H1 (cell line): ENCODE data around the gene NEMF. TPM values are rescaled to one million over a fixed set of nuclear protein-coding genes. Genes with fewer than 3 reads are reported as not detected.
A peak's percentile ranks its signal among the peaks of the same experiment; 100 is the strongest.

Experiments
- CTCF ChIA-PET: fragments of 300-600 bp; sonication (Branson Sonifier 250); formaldehyde crosslinking; loops from one replicate; lab custom pipeline; 2021; ENCODE audit not compliant: partially characterized antibody; lab: Charles Lee
- POLR2A ChIA-PET: fragments of 300-600 bp; sonication (Branson Sonifier 250); formaldehyde crosslinking; loops from one replicate; lab custom pipeline; 2021; ENCODE audit warnings: inconsistent platforms; ENCODE audit not compliant: partially characterized antibody; lab: Charles Lee
- DNase-seq, 2 experiments: peaks; one replicate each; pipeline versions ENCODE4 v3.0.0 to v3.0.0-alpha.2; 2010 to 2022; ENCODE audit warnings: low spot score in 2 of 2, low read depth in 1 of 2, mixed read lengths in 1 of 2
- FAIRE-seq: peaks from 2 replicates; lab custom pipeline; 2011; peaks lifted over from hg19 to GRCh38; lab: Jason Lieb, UNC
- H2AFZ ChIP-seq: 2 replicates; pipeline ENCODE4 v1.8.1; 2012; ENCODE audit warnings: low read length, inconsistent platforms
- H2AK5ac ChIP-seq: 2 replicates; pipeline ENCODE4 v1.6.1; 2013; ENCODE audit warnings: low read depth, low read length
- H2BK120ac ChIP-seq: replicated peaks from 2 replicates; pipeline ENCODE3; 2013; ENCODE audit warnings: low read depth, low read length, inconsistent platforms
- H2BK12ac ChIP-seq: 2 replicates; pipeline ENCODE4 v1.6.1; 2013; ENCODE audit warnings: low read depth, low read length
- H2BK15ac ChIP-seq: 2 replicates; pipeline ENCODE4 v1.6.1; 2013; ENCODE audit warnings: low read length
- H2BK20ac ChIP-seq: 2 replicates; pipeline ENCODE4 v1.6.1; 2013; ENCODE audit warnings: low read length
- H2BK5ac ChIP-seq: 2 replicates; pipeline ENCODE4 v1.6.1; 2013; ENCODE audit warnings: low read depth, low read length
- H3K14ac ChIP-seq: 2 replicates; pipeline ENCODE4 v1.6.1; 2013; ENCODE audit warnings: inconsistent platforms; ENCODE audit not compliant: insufficient read length
- H3K18ac ChIP-seq: 2 replicates; pipeline ENCODE4 v1.6.1; 2013; ENCODE audit warnings: low read length; ENCODE audit errors: extremely low read depth
- H3K23ac ChIP-seq: 2 replicates; pipeline ENCODE4 v1.6.1; 2013; ENCODE audit warnings: inconsistent platforms; ENCODE audit not compliant: insufficient read length
- H3K23me2 ChIP-seq: 2 replicates; pipeline ENCODE4 v1.6.1; 2013; ENCODE audit warnings: low read depth, low read length
- H3K27ac ChIP-seq: 2 replicates; pipeline ENCODE4 v1.6.1; 2011; ENCODE audit warnings: low read depth, low read length, inconsistent platforms
- H3K27me3 ChIP-seq, 4 experiments: replicated peaks in 1 of 4; 1 replicate in 1 of 4; 2 replicates in 3 of 4; pipeline versions ENCODE4 v1.6.1 to v1.8.1; 2011 to 2013; ENCODE audit warnings: low read length in 3 of 4, mild to moderate bottlenecking in 3 of 4, inconsistent platforms in 2 of 4, mixed read lengths in 2 of 4, moderate library complexity in 1 of 4; ENCODE audit not compliant: control insufficient read depth in 3 of 4, insufficient read depth in 3 of 4; ENCODE audit errors: extremely low read depth in 1 of 4
- H3K36me3 ChIP-seq, 4 experiments: 2 replicates each; pipeline versions ENCODE4 v1.6.1 to v1.8.1; 2011 to 2013; ENCODE audit warnings: mild to moderate bottlenecking in 4 of 4, low read length in 3 of 4, moderate library complexity in 2 of 4, control low read depth in 1 of 4, inconsistent platforms in 1 of 4; ENCODE audit not compliant: insufficient read depth in 4 of 4, control insufficient read depth in 2 of 4
- H3K4ac ChIP-seq: replicated peaks from 2 replicates; pipeline ENCODE3; 2013; ENCODE audit warnings: low read length, low read depth, mixed read lengths, inconsistent platforms; ENCODE audit not compliant: insufficient read length
- H3K4me1 ChIP-seq, 4 experiments: replicated peaks in 1 of 4; 1 replicate in 1 of 4; 2 replicates in 3 of 4; pipeline versions ENCODE4 v1.6.1 to v1.8.1; 2011 to 2013; ENCODE audit warnings: low read length in 3 of 4, inconsistent platforms in 2 of 4, mixed read lengths in 1 of 4; ENCODE audit not compliant: insufficient read depth in 4 of 4, control insufficient read depth in 3 of 4
- H3K4me2 ChIP-seq, 2 experiments: 2 replicates each; pipeline versions ENCODE4 v1.6.1 to v1.8.1; 2011 to 2013; ENCODE audit warnings: low read depth in 2 of 2, low read length in 2 of 2, control low read depth in 1 of 2, inconsistent platforms in 1 of 2, mild to moderate bottlenecking in 1 of 2; ENCODE audit not compliant: insufficient read depth in 1 of 2
- H3K4me3 ChIP-seq, 4 experiments: fragments of 200-600, 300-600 bp in 1 of 4; sonication (generic), shearing (Covaris generic), sonication (Bioruptor Twin) in 1 of 4; 2 replicates each; pipeline versions ENCODE4 v1.5.1 to v1.8.1; 2011 to 2016; ENCODE audit warnings: low read length in 4 of 4, low read depth in 3 of 4, control low read depth in 2 of 4, inconsistent platforms in 2 of 4, mild to moderate bottlenecking in 2 of 4, mixed read lengths in 1 of 4, moderate library complexity in 1 of 4; ENCODE audit not compliant: insufficient read depth in 2 of 4; ENCODE audit errors: extremely low read depth in 1 of 4
- H3K56ac ChIP-seq: replicated peaks from 2 replicates; pipeline ENCODE3; 2013; ENCODE audit warnings: low read depth, mild to moderate bottlenecking, mixed read lengths, low read length, inconsistent platforms; ENCODE audit not compliant: insufficient read length
- H3K79me1 ChIP-seq: 2 replicates; pipeline ENCODE4 v1.6.1; 2013; ENCODE audit warnings: low read depth, low read length, control low read depth
- H3K79me2 ChIP-seq, 2 experiments: 2 replicates each; pipeline versions ENCODE4 v1.6.1 to v1.8.1; 2012 to 2013; ENCODE audit warnings: low read length in 2 of 2, mild to moderate bottlenecking in 2 of 2, inconsistent platforms in 1 of 2; ENCODE audit not compliant: insufficient read depth in 2 of 2, control insufficient read depth in 1 of 2
- H3K9ac ChIP-seq, 4 experiments: replicated peaks in 1 of 4; 1 replicate in 1 of 4; 2 replicates in 3 of 4; pipeline versions ENCODE4 v1.6.1 to v1.8.1; 2011 to 2013; ENCODE audit warnings: low read depth in 3 of 4, low read length in 3 of 4, control low read depth in 2 of 4, mild to moderate bottlenecking in 2 of 4, moderate library complexity in 2 of 4, inconsistent platforms in 1 of 4; ENCODE audit errors: extremely low read depth in 1 of 4
- H3K9me3 ChIP-seq, 2 experiments: 2 replicates each; pipeline versions ENCODE4 v1.6.1 to v1.8.1; 2012 to 2013; ENCODE audit warnings: mild to moderate bottlenecking in 2 of 2, moderate library complexity in 2 of 2, control low read depth in 1 of 2, inconsistent platforms in 1 of 2, low read depth in 1 of 2, low read length in 1 of 2, mixed read lengths in 1 of 2; ENCODE audit not compliant: insufficient read depth in 2 of 2
- H4K20me1 ChIP-seq, 2 experiments: replicated peaks in 1 of 2; 2 replicates each; pipeline versions ENCODE3 to v1.8.1; 2011 to 2013; ENCODE audit warnings: inconsistent platforms in 2 of 2, low read length in 2 of 2, mild to moderate bottlenecking in 1 of 2; ENCODE audit not compliant: insufficient read depth in 2 of 2, control insufficient read depth in 1 of 2
- H4K5ac ChIP-seq: 2 replicates; pipeline ENCODE4 v1.6.1; 2013; ENCODE audit warnings: low read length, low read depth, mixed read lengths, inconsistent platforms; ENCODE audit not compliant: insufficient read length
- H4K8ac ChIP-seq: 2 replicates; pipeline ENCODE4 v1.8.0; 2013; ENCODE audit warnings: mild to moderate bottlenecking, moderate library complexity, low read length, inconsistent platforms; ENCODE audit not compliant: insufficient read depth; ENCODE audit errors: extremely low read depth
- H4K91ac ChIP-seq: replicated peaks from 2 replicates; pipeline ENCODE3; 2013; ENCODE audit warnings: low read length, mixed read lengths, inconsistent platforms; ENCODE audit not compliant: insufficient read length
- EP300 ChIP-seq, 2 experiments: IDR thresholded peaks; 1 replicate in 1 of 2; 2 replicates in 1 of 2; pipeline ENCODE4 v1.6.1; 2011 to 2012; ENCODE audit warnings: low read depth in 2 of 2, low read length in 2 of 2, mild to moderate bottlenecking in 2 of 2, borderline replicate concordance in 1 of 2, inconsistent platforms in 1 of 2, moderate library complexity in 1 of 2
- HDAC2 ChIP-seq, 2 experiments: fragments of 300-600 bp in 1 of 2; sonication (generic) in 1 of 2; IDR thresholded peaks; 2 replicates each; pipeline ENCODE4 v1.6.1; 2011 to 2012; ENCODE audit warnings: low read depth in 2 of 2, low read length in 2 of 2, mild to moderate bottlenecking in 2 of 2, moderate library complexity in 2 of 2, borderline replicate concordance in 1 of 2, inconsistent platforms in 1 of 2
- WGBS, 2 experiments: shearing (Covaris generic) in 1 of 2; methylation state at CpG; one replicate each; pipeline versions ENCODE4 v1.1.6 to v1.1.7; 2013 to 2015; ENCODE audit warnings: low lambda C conversion rate in 2 of 2, mixed read lengths in 2 of 2, inconsistent platforms in 1 of 2, low coverage in 1 of 2, missing lambda C conversion rate in 1 of 2; ENCODE audit not compliant: insufficient replicate concordance in 2 of 2, insufficient coverage in 1 of 2, insufficient read length in 1 of 2; ENCODE audit errors: extremely low coverage in 1 of 2, missing lambda C conversion rate in 1 of 2; 5-methylcytosine and 5-hydroxymethylcytosine counted together
- polyA plus RNA-seq, 7 experiments: library from polyadenylated mRNA; depleted of rRNA in 3 of 7; stranded (reverse) in 5 of 7; unstranded in 2 of 7; fragments of >200 nt in 5 of 7; fragments of 200-250 nt in 2 of 7; gene quantifications; 1 replicate in 5 of 7; 2 replicates in 1 of 7; 4 replicates in 1 of 7; pipeline versions ENCODE4 v1.2.1 to v1.2.3, GENCODE V29; 2011 to 2013; ENCODE audit warnings: missing spikeins in 2 of 7, mixed read lengths in 2 of 7
- total RNA-seq: library from RNA; stranded (reverse); fragmentation: NEBNext Ultra II Directional; extraction: Animal tissue kit (Norgen Biotek cat#: 25700); gene quantifications from 2 replicates; pipeline ENCODE4 v1.2.1, GENCODE V29; 2021

NEMF gene
- total and polyA plus RNA-seq, 2 of the 8 experiments (the other 6 are each of a cell fraction or from before 2014, with no cell fraction given) = 8.3 to 45.5 TPM

- Histone ChIP-seq H4K20me1 (no peaks in the 10 kb centered on the region), H3K79me2 (no peaks in the 10 kb centered on the region), H3K14ac (no peak overlapping the region), H2BK120ac (no peak overlapping the region), H3K56ac (no peak overlapping the region), H4K5ac (no peak overlapping the region), H2BK15ac (no peak overlapping the region), H2BK5ac (no peak overlapping the region), H3K36me3 (no peaks in the 10 kb centered on the region), H3K18ac (no peak overlapping the region), H3K4ac (no peak overlapping the region), H3K4me2 (no peak overlapping the region), H4K8ac (no peak overlapping the region), H3K23ac (no peak overlapping the region), H3K23me2 (no peaks in the 10 kb centered on the region), H3K27ac (no peak overlapping the region), H3K27me3 (no peaks in the 10 kb centered on the region), H3K4me3 (no peak overlapping the region), H2BK12ac (peak overlapping the region; percentile 18; the same call in 1 of the 2 replicates), H2AFZ (no peak overlapping the region), H3K79me1 (no peaks in the 10 kb centered on the region), H2BK20ac (no peak overlapping the region)
- DNase-seq (peak in 1 of 2 experiments; percentile 37), FAIRE-seq (no peak)
- POLR2A ChIA-PET = interaction anchor here (0.6 to 3.8 kb wide), 4 partner anchors 11 to 20 kb away, joined by 3 to 14 read pairs (median 7); partner anchors contain the start of gene ARF6
- WGBS, 2 experiments = 96% methylated on average over 4 of the region's 4 CpGs; no CpG with 5 or more reads in 1 of the 2 experiments
- CTCF ChIA-PET = interaction anchor here (0.8 to 5.4 kb wide), 7 partner anchors 10 to 232 kb away, joined by 3 to 41 read pairs (median 6); no protein-coding TSS in a partner anchor
- TF ChIP-seq HDAC2 (IDR thresholded peaks at IDR 0.05; ENCODE audit: borderline replicate concordance in 1 of 2, low read depth in 2 of 2, low read length in 2 of 2) (no peak), EP300 (IDR thresholded peaks at IDR 0.05; ENCODE audit: borderline replicate concordance in 1 of 2, low read depth in 2 of 2, low read length in 2 of 2) (no peak)
- TF ChIP-seq, all 59 proteins: peak for 0
- Histone ChIP-seq H3K4me1 (peaks cover 2 to 9% (median 7%) of the 10 kb centered on the region in 4 experiments; a peak in 5 of 7 replicates), H3K9ac (no peak overlapping the region), H2AK5ac (no peak overlapping the region), H4K91ac (no peak overlapping the region), H3K9me3 (no peaks in the 10 kb centered on the region)
These were observed 28.9 kb upstream of the NEMF start for GRCh38 chr14:49881350-49882001.
